ENCODE measurements around the gene CYYR1.

GRCh38 chr21:26588446-26588845, 15.4 kb upstream of the CYYR1 start:
- no peak for TF ChIP-seq POLR2AphosphoS5 (IDR thresholded peaks at IDR 0.05; ENCODE audit: low read depth, low read length)
- no peak for TF ChIP-seq POLR2A (IDR thresholded peaks at IDR 0.05; ENCODE audit: low read depth, low read length)
- TF ChIP-seq TAF1 (IDR thresholded peaks at IDR 0.05; ENCODE audit: borderline replicate concordance, low read depth, low read length) = no peak

Measured in GM12892 (cell line).